HG02840 (cell line): ENCODE data around the gene DNAJC7.

ENCODE experiments used
- ATAC-seq: cut with Tn5 transposase; IDR thresholded peaks from one replicate; pipeline ENCODE4 v1.9.1; 2021; ENCODE audit warnings: mild to moderate bottlenecking, moderate library complexity, moderate number of reproducible peaks; ENCODE audit not compliant: unreplicated experiment, low FRiP score

DNAJC7 gene, protein sequence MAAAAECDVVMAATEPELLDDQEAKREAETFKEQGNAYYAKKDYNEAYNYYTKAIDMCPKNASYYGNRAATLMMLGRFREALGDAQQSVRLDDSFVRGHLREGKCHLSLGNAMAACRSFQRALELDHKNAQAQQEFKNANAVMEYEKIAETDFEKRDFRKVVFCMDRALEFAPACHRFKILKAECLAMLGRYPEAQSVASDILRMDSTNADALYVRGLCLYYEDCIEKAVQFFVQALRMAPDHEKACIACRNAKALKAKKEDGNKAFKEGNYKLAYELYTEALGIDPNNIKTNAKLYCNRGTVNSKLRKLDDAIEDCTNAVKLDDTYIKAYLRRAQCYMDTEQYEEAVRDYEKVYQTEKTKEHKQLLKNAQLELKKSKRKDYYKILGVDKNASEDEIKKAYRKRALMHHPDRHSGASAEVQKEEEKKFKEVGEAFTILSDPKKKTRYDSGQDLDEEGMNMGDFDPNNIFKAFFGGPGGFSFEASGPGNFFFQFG

DNA sequence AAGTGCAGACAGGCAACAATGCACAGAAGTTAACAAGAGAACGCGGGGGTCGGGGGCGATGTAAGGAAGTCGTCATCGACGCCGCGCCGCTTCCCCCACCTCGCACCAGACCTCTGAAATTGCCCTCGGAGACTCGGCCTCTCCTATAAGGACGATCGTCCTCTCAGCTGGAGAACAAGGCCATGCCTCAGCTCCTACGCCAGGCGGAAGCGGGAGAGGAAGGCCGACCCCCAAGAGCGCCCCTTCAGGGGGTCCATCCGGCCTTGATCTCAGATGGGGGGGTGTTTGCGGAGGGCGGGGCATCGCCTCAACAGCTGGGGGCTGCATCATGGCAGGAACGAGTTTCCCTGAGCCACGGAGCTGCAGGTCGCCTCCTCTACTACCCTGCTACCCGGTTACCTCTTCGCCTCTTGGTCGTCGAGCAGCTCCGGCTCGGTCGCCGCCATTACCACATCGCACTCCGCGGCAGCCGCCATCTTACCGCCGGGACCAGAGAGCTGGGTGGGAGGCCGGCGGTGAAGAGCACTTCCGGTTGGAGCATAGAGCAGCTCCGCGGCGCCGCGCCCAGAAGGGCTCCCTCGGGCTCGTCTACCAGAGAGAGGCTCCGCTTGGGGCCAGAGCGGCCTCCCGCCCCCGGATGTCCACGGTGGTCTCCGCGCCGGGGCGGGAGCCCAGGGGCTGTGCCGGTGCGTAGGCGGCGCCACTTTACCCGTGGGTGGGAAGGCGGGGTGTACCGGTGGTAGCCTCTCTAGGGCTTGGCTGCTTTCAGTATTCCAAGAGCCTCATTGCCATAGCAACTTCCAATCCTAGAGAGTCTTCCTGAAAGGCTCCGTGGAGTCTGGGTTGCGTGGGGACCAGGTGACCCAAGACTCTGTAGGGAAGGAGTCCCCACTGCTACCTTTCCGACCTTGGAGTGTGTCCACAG is at the start of gene DNAJC7:
Gene DNAJC7 (minus strand): TSS at position 499 of the 925 bp plus-strand sequence. CDS start 23 bp downstream, at position 476.
- ATAC-seq = peak; percentile 67

DNA sequence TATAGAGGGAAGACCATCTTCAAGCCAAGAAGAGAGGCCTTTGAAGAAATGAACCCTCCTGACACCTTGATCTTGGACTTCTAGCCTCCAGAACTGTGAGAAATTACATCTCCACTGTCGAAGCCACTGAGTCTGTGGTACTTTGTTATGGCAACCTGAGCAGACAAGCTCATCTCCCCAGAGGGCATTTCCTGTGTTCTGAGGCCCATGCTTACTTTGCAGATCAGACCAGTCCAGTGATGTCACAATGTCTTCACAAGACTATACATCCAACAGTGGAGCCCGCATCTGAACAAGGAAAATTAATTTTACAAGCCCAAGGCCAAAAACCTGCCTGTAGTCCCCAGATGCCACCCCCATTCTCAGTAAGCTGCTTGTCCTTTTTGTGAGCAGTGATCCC is 48.0 kb upstream of the DNAJC7 start:
- ATAC-seq = no peak

DNA sequence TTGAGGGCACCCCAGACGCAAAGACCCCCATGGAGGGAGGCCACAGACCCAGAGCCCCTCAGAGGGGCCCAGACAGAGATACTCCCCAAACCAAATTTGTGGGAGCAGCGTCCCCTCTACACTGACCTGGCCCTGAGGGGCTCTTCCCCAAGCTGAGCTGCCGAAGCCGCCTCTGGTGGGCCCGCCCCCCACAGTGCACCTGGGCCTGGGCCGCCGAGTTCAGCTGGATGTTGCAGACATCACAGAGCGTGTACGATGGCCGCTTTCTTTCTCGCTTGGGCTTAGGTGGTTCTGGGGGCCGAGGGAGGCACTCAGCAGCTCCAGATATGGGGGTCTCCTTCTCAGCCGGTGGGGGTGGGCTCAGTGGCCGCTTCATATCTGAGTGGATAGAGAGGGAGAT is 45.4 kb upstream of the DNAJC7 start:
- no peak for ATAC-seq

DNA sequence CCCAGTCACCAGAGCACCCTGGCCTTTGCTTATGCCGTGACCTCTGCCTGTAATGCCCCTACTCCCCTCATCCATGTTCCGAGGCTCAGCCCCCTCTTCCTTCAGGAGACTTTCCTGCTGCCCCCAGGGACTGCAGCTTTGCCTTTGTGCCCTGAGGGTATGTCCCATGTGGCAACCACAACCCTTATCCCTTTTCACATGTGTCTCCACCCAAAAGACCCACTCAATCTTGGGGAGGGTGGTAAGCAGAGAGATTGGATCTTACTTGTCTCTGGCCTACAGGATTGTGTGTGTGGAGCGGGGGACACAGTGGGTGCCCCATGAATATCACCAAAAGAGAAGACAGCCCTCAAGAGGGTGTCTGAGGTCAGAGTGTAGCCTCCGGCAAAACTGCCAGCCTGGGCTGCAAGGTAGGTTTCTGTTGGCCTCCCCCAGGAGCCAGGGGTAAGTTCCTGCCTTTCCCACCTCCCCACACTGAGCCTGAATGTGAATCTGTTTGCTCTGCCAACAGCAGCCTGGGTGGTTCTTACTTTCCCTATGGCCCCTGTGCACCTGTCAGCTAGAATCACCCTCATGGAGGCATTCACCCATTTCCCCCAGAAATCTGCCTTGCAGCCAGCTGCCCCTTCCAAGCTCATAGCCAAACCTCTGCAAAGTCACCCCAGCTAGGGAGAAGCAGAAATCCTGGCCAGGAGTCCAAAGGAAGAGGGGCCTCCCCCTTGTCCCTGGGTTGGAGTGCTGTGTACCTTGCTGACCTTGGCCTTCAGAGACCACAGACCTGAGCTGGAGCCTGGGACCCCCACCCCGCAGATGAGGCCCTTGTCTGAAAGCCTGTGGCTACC is 44.6 kb upstream of the DNAJC7 start:
- no peak for ATAC-seq

DNA sequence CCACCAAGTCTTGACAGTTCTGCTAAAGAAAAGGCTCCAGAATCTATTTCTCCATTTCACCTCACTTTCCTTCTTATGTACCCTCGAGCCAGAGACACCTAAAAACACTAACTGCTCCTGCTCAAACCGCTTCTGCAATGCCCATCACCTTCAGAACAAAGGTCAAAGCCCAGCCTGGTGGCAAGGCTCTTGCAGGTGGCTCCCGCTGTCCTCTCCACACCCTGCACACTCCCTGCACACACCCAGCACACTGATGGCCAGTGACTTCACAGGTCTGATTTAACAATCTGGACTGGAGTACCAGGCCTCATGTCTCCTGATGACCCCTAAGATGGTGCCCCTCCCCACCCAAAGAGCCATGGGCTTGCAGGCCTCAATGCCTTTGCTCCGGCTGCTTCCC is 43.0 kb upstream of the DNAJC7 start:
- ATAC-seq = no peak

DNA sequence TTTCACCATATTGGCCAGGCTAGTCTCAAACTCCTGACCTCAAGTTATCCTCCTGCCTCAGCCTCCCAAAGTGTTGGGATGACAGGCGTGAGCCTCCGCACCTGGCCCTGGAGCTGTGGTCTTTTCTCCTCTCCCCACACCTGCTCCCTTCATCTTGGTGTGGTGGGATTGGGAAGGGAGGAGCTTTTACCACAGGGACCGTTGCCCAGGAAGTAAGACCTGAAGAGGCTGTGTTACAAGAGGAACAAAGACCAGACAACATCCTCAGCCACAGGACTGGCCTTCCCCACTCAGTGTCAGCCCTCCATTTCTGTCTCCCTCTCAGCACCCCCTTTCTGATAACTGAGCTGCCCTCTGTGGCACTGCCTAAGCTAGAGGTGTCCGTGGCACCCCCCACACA is 42.6 kb upstream of the DNAJC7 start:
- no peak for ATAC-seq

DNA sequence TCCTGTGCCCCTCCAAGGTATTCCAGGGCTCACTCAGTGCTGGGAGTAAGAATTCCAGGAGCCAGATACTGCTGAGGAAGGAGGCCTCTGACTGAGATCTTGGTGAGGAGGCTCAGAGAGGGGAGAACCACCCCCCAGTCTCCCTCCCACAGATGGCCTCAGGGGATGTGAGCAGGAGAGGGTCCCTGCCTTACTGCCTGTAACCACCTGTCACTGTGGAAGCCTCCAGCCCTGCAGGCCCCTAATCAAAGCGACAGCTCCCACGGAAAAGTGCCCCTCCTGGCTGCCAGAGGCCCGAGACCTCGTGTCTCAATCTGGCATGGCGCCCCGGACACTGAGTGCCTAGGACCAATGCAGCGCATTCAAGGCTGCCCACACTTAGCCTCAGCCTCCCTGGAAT is 40.8 kb upstream of the DNAJC7 start:
- ATAC-seq = no peak

DNA sequence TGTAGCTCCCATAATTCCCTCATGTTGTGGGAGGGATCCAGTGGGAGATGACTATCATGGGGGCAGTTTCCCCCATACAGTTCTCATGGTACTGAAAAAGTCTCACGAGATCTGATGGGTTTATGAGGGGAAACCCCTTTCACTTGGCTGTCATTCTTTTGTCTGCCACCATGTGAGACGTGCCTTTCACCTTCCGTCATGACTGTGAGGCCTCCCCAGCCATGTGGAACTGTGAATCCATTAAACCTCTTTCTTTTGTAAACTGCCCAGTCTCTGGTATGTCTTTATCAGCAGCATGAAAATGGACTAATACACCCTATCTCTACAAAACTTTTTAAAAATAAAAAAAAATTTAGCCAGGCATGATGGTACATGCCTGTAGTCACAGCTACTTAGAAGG is 39.4 kb upstream of the DNAJC7 start:
- no peak for ATAC-seq

DNA sequence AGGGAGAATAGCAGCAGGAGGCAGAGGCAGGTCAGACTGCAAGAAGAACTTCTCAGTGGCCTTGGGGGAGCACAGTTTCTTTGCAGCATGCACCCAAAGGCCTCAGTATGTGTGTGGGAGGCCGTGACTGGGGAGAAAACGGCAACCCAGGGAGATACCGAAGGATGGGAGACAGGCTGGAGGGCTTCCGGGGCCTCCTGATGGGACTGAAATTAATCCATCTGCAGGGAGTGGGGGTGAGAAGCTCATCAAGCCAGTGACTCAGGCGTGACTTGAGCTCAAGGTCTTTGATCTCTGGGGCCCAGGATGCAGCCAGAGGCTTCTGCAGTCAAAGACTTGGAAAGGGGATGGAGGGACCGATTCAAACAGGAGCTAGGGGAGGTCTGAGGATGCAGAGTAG is 38.3 kb upstream of the DNAJC7 start:
- ATAC-seq = no peak

DNA sequence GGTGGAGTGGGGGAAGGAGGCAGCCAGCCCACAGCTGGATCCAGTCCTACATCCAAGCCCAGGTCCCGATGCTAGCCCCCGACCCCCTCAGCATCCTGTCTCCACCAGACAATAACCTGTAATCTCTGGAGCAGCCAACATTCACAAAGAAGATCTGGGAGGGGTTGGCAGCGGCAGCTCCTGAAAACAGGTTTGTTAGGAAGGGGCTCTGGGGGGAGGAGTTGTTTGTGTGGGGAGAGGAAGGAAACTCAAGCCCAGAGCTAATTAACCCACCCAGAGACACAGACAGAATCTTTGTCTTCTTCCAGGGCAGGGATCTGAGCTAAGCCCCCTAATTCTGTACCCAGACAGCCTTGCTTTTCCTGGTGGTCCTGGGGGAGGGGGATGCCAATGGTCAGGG is 37.8 kb upstream of the DNAJC7 start:
- ATAC-seq = no peak

DNA sequence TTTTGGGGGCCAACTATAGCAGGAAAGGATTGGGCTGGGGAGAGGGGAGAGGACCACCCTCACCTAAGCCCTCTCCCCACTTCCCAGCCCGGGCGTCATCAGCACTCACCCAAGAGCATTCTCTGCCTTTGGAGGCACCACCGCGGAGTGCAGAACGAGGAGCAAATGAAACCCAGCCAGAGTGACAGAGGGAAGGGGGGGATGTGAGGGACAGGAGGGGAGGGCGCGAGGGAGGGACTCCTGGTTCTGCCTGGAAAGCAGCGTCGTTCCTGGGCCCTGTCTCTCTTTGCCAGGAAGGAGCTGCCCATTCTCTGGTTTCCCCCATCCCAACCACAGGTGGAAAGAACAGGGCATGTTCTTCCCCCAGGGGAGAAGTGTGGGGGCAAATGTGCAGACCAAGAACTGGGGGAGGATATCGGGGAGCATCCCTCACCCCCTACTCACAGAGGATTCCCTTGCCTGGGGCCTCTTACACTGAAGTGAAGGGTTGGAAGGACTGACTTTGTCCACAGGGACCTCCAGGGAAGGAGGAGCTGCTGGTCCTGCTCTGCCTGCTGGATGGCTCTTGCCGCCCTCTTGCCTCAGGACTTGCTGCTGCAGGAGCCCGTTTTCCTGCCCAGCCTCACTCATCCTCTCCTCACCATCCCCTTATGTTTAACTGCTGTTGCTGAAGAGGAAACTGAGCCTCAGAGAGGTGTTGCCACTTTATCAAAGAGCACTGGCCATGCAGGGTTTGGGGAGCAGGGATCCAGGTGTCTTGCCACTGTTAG is 36.7 kb upstream of the DNAJC7 start:
- no peak for ATAC-seq

DNA sequence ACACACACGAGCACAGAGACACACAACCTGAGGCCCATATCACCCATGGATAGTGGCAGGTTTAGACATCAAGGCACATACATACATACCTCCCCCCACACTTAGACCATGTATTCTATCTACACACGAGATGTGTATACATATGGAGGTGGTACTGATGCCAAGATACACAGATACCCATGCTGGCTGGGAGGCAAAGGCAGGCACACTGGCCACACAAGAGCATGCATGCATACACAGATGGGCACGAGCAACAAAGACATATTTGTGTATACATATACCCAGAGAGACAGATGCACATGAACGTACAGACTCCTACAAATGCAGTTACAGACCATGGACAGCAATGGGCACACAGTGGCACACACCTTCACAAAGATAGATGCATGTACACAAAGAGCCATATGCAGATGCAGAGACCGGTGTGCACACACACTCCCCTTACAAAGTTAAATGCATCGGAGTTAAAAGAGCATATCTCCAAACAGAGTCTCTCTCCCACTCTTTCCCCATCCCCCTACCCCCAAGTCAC is 35.2 kb upstream of the DNAJC7 start:
- no peak for ATAC-seq

DNA sequence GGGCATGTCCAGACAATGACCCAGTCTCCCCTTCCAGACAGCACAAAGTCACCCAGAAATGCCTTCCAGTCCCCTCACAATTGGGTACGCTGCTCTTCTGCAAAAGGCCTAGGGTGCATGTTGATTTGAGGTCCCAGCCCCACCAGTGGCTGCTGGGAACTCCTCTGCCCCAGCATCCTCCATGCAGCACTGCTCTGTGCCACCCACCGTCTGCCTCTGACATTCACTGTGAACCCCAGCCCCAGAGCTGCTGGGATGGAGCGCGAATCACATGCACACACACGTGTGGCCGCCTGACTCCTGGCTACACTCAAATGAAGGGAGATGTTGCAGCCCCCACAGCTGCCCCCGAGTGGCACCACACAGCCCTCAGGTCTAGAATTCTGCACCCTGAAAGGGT is 34.4 kb upstream of the DNAJC7 start:
- ATAC-seq = no peak

DNA sequence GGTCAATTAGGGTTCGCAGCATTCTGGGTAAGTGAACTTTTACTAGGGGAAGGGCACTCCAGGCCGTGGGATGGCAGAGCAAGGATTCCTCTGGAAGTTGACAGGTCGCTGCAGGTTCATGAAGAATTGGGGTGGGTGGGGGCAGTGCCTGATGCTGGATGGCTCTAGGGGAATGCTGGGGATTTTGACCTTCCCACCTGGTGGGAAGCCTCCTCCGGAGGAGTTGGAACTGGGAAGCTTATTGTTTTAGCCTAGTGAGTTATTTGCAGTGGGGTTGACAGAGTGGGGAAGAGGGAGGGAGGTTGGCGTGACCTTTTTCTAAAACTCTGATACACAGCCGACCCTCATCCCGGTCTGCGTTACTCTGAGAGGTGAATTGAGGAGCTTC is 33.8 kb upstream of the DNAJC7 start:
- ATAC-seq = no peak

DNA sequence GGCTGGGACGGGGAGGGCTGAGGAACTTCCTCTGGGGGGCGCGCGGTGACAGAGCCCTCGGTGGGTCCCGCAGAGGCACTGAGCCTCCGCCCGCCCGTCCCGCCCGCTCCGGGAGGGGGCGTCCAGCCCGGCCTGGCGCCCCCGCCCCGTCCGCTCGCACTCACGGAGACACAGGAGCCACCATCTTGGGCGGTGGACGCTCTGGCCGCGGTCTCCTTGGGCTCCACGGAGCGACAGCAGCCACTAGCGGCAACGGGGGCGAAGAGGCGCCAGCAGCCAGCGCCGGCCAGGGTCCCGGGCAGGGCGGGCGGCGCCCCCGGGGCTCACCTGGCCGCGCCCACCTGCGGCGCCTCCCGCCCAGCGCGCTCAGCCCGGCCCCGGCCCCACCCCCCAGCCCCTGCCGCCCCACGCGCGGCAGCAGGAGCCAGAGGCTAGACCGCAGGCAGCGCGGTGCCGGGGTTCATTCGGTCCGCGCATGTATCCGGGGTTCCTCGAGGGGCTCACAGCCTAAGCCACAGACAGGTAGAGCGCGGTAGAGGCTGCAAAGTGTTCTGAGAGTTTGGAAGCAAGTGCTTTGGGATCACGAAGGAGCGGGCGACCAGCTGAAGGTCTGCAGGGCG is 33.3 kb upstream of the DNAJC7 start, which contains the start of gene C17orf113:
Gene C17orf113 (minus strand): TSS at position 209 of the 620 bp plus-strand sequence. CDS start 7,225 bp downstream, outside the sequence.
- no peak for ATAC-seq

DNA sequence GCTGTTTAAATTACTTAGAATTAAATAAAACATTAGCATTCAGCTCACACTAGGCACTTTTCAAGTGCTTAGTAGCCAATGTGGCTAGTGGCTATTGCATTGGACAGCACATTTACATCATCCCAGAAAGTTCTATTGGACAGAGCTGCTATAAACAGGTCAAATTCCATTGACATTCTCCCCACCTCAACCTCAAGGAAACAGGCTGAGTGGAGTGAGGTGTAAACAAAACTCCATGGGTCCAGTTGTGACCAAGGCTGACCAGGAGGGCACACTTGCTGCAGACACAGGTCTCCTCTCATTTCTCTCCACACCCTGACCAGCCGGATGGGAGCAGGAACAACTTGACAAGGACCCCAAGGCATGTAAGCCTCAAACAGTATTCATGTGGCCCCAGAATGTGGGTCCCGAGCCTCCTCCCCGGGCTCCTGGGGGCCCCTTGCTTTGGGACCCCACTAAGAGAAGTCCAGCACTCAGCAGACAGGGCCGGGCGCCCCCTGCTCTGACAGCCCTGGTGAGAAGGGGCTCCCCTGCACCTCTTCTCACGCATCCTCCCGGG is 32.7 kb upstream of the DNAJC7 start:
- no peak for ATAC-seq

DNA sequence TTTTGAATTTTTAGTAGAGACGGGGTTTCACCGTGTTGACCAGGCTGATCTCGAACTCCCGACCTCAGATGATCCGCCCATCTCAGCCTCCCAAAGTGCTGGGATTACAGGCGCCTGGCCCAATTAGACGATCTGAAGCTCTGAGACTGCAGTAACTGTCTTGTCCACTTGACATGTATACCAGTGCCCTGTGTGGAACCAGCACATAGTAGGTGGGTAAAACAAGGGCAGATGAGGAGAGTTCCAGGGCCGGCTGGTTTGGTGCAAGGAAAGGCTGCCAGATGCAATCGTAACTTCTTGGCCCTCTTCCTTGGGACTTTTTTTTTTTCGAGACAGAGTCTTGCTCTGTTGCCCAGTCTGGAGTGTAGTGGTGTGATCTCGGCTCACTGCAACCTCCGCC is 30.1 kb upstream of the DNAJC7 start:
- ATAC-seq = no peak

DNA sequence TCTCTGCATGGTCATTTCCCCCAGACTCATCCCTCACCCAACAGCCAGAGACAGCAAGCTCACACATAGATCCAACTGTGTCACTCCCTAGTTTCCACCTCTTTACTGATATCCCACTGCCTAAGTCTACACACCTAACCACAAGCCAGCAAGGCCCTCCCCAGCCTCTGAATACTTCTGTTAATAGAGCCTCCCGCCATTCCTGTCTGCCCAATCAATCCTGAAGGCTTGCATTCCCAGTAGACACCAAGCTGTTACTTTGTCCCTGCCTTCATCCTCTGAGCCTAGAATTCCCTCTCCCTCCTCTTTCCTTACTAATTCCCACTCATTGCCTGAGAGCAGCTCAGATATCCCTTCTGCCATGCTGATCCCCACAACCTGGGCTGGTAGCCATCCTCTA is 28.5 kb upstream of the DNAJC7 start:
- no peak for ATAC-seq
